HEK293T (cell line): ENCODE results near the gene HYKK.

Experiments
- ARNT ChIP-seq: fragments of 450-650 bp; IDR thresholded peaks from 2 replicates; pipeline ENCODE4 v1.6.1; 2017; ENCODE audit warnings: mild to moderate bottlenecking
- BHLHE40 ChIP-seq: fragments of 450-650 bp; IDR thresholded peaks from 2 replicates; pipeline ENCODE4 v1.6.1; 2016; ENCODE audit warnings: mild to moderate bottlenecking, moderate library complexity, borderline replicate concordance
- CTBP1 ChIP-seq: fragments of 450-650 bp; IDR thresholded peaks from 2 replicates; pipeline ENCODE4 v1.6.1; 2016; ENCODE audit warnings: borderline replicate concordance
- ELF4 ChIP-seq: fragments of 450-650 bp; IDR thresholded peaks from 2 replicates; pipeline ENCODE4 v1.6.1; 2017; ENCODE audit warnings: antibody characterized with exemption
- FOXA1 ChIP-seq: fragments of 450-650 bp; IDR thresholded peaks from 2 replicates; pipeline ENCODE4 v1.6.1; 2016; ENCODE audit warnings: mild to moderate bottlenecking
- FOXK2 ChIP-seq: fragments of 450-650 bp; IDR thresholded peaks from 2 replicates; pipeline ENCODE4 v1.6.1; 2016; ENCODE audit warnings: mild to moderate bottlenecking
- FOXM1 ChIP-seq: fragments of 450-650 bp; IDR thresholded peaks from 2 replicates; pipeline ENCODE4 v1.6.1; 2017; ENCODE audit warnings: mild to moderate bottlenecking, borderline replicate concordance
- L3MBTL2 ChIP-seq: fragments of 450-650 bp; conservative IDR thresholded peaks from 2 replicates; pipeline ENCODE4 v1.6.1; 2016; ENCODE audit warnings: mild to moderate bottlenecking
- LEF1 ChIP-seq: fragments of 450-650 bp; IDR thresholded peaks from 2 replicates; pipeline ENCODE4 v1.6.1; 2017; ENCODE audit warnings: mild to moderate bottlenecking, borderline replicate concordance
- NFRKB ChIP-seq: fragments of 450-650 bp; IDR thresholded peaks from 2 replicates; pipeline ENCODE4 v1.6.1; 2016; ENCODE audit warnings: mild to moderate bottlenecking, moderate library complexity
- SP1 ChIP-seq: fragments of 450-650 bp; IDR thresholded peaks from 2 replicates; pipeline ENCODE4 v1.6.1; 2017
- SUZ12 ChIP-seq: fragments of 450-650 bp; IDR thresholded peaks from 2 replicates; pipeline ENCODE4 v1.6.1; 2016; ENCODE audit warnings: mild to moderate bottlenecking
- ZNF384 ChIP-seq: fragments of 450-650 bp; IDR thresholded peaks from 2 replicates; pipeline ENCODE4 v1.6.1; 2016
- TF ChIP-seq, protein P1 (sequence below): fragments of 450-650 bp; IDR thresholded peaks from 2 replicates; pipeline ENCODE4 v1.6.1; 2016

DNA sequence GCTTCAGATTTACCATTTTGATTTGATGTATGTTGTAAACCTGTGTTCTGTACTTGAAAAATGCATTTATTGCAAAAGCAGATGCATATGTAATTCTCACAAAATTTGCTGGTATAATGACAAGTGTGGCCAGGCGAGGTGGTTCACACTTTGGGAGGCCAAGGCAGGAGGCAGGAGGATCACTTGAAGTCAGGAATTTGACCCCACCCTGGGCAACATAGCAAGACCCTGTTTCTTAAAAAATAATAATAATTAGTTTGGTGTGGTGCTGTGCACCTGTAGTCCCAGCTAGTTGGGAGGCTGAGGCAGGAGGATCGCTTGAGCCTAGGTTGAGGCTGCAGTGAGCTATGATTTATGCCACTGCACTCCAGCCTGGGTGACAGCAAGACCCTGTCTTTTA lies 4.7 kb upstream of the HYKK start:
- TF ChIP-seq SUZ12 (no peak), FOXK2 (no peak), BHLHE40 (no peak), SP1 (no peak), CTBP1 (no peak), ELF4 (no peak), LEF1 (no peak), ARNT (no peak), NFRKB (no peak), ZNF384 (no peak), FOXA1 (no peak), L3MBTL2 (no peak), FOXM1 (no peak)
- TF ChIP-seq, protein P1, sequence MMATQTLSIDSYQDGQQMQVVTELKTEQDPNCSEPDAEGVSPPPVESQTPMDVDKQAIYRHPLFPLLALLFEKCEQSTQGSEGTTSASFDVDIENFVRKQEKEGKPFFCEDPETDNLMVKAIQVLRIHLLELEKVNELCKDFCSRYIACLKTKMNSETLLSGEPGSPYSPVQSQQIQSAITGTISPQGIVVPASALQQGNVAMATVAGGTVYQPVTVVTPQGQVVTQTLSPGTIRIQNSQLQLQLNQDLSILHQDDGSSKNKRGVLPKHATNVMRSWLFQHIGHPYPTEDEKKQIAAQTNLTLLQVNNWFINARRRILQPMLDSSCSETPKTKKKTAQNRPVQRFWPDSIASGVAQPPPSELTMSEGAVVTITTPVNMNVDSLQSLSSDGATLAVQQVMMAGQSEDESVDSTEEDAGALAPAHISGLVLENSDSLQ, result no peak
